OCI-LY3 (cell line): ENCODE results near the gene MCC.

Experiments
- EZH2phosphoT487 ChIP-seq: fragments of 200-600 bp; shearing (Covaris generic); IDR thresholded peaks from 2 replicates; pipeline ENCODE4 v1.6.1; 2018; ENCODE audit warnings: antibody characterized with exemption, mixed run types, low read depth
- TF ChIP-seq, protein P1 (sequence below): fragments of 200-600, 300-600 bp; sonication (generic); IDR thresholded peaks from 2 replicates; pipeline ENCODE4 v1.5.1; 2014; ENCODE audit warnings: antibody characterized with exemption, low read length, low read depth

GRCh38 chr5:113267361-113267900 is 220.8 kb downstream of the MCC start:
- no peak for TF ChIP-seq EZH2phosphoT487
- TF ChIP-seq, protein P1, sequence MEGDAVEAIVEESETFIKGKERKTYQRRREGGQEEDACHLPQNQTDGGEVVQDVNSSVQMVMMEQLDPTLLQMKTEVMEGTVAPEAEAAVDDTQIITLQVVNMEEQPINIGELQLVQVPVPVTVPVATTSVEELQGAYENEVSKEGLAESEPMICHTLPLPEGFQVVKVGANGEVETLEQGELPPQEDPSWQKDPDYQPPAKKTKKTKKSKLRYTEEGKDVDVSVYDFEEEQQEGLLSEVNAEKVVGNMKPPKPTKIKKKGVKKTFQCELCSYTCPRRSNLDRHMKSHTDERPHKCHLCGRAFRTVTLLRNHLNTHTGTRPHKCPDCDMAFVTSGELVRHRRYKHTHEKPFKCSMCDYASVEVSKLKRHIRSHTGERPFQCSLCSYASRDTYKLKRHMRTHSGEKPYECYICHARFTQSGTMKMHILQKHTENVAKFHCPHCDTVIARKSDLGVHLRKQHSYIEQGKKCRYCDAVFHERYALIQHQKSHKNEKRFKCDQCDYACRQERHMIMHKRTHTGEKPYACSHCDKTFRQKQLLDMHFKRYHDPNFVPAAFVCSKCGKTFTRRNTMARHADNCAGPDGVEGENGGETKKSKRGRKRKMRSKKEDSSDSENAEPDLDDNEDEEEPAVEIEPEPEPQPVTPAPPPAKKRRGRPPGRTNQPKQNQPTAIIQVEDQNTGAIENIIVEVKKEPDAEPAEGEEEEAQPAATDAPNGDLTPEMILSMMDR: no peak
